ENCODE measurements around the gene PRR22.

Gene PRR22

DNA sequence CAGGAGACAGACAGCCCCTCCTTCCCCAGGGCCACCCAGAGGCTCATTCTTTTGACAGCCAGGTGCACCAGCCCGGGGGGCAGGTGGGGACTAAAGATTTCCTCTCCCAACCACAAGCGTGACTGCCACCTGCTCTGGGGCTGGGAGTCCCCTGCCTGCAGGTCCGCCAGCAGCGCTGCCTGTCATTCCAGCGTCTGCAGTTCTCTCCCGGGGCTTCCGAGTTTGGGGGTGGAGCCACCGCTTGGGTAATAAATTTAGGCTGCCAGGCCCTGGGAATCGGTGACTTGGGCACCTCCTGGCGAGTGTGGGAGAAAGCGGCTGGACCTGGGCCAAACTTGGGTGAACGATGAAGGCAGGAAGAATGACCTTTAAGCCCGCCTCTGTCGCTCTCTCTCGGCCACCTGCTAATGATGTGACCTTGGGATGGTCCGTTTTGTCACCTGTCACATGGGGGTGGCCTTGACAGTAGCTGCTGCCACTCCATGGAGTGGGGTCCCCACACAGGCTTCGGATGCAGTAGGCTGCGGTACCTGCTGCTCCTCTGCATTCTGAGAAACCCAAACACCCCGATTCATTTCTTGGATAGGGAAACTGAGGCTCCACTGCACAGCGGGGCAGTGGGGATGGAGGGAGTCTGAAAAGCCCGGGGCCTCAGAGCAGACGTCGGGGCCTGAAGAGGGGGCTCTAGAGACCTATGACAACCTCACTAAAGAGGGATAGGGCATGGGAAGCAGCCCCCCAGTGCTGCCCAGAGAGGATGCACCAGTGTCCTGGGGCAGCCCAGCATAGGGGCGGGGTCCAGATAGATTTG, 42.2 kb upstream of the PRR22 start:
- peak overlapping the region; percentile 95 for H3K27ac ChIP-seq
- H3K9me3 ChIP-seq = no peaks in the 10 kb centered on the region
- peak overlapping the region; percentile 5; the same call in 1 of the 2 replicates for H3K9ac ChIP-seq
- H4K20me1 ChIP-seq = peaks cover 6% of the 10 kb centered on the region
- peak overlapping the region; percentile 98 for H3K4me2 ChIP-seq
- H3K27me3 ChIP-seq = no peaks in the 10 kb centered on the region
- H3K4me1 ChIP-seq = peaks cover 36% of the 10 kb centered on the region
- no peaks in the 10 kb centered on the region for H3K36me3 ChIP-seq
- TF ChIP-seq Cebpa-rat (IDR thresholded peaks at IDR 0.05) = no peak
- peak overlapping the region; percentile 79 for H3K4me3 ChIP-seq

GRCh38 chr19:5825178-5825577, 40.6 kb upstream of the PRR22 start:
- Histone ChIP-seq H3K36me3 (no peaks in the 10 kb centered on the region), H3K9me3 (no peaks in the 10 kb centered on the region), H3K4me2 (no peak overlapping the region), H3K4me3 (no peak overlapping the region), H4K20me1 (peaks cover 6% of the 10 kb centered on the region), H3K27me3 (no peaks in the 10 kb centered on the region), H3K9ac (no peak overlapping the region), H3K27ac (no peak overlapping the region), H3K4me1 (peaks cover 32% of the 10 kb centered on the region)
- TF ChIP-seq Cebpa-rat (IDR thresholded peaks at IDR 0.05) = no peak

DNA sequence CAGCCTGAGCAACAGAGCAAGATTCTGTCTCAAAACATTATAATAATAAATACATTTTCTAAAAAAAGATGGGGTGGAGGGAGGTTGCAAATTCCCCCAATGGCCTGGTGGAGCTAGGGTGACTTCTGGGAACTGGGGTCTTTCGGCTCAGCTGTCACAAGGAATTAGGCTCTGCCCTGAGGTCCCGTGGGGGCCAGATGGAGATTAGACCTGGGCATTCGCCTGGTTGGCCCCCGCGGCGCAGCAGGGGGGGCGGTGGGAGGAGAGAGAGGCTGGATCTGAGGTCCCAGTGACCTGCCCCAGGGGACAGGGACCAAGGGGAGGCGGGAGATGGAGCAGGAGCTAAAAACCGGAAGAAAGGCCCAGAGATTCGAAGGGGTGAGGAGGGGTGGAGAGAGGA, 40.2 kb upstream of the PRR22 start:
- H3K4me1 ChIP-seq = peaks cover 28% of the 10 kb centered on the region
- no peaks in the 10 kb centered on the region for H3K9me3 ChIP-seq
- no peak overlapping the region for H3K4me2 ChIP-seq
- H3K27me3 ChIP-seq = no peaks in the 10 kb centered on the region
- H3K4me3 ChIP-seq = no peak overlapping the region
- no peak overlapping the region for H3K27ac ChIP-seq
- no peak for TF ChIP-seq Cebpa-rat (IDR thresholded peaks at IDR 0.05)
- no peak overlapping the region for H3K9ac ChIP-seq
- H4K20me1 ChIP-seq = peaks cover 2% of the 10 kb centered on the region
- no peaks in the 10 kb centered on the region for H3K36me3 ChIP-seq

DNA sequence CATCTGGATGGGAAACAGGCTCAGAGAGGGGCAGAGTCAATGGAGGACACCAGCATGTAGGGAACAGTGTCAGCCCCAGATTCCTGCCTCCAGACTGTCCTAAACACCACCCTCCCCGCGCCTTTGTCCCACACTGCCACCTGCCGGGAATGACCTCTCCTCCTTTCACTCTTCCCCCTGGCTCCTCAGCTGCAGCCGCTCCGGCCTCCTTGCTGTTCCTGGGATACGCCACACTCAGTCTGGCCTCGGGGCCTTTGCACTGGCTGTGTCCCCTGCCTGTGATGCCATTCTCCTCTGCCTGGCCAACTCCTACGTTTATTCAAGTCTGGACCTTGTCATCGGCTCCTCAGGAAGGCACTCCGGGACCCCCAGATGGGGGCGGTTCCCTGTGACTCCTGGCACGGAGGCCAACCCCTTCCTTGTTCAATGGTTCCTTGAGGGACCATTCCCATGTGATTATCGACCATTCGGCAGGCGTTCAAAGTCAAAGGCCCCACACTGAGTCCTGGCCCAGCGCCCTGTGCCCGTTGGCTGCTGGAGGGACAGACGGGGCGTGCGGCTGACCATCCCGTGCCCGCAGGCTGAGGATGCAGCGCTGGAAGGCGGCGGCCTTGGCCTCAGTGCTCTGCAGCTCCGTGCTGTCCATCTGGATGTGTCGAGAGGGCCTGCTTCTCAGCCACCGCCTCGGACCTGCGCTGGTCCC, 39.2 kb upstream of the PRR22 start:
- Histone ChIP-seq H3K9me3 (no peaks in the 10 kb centered on the region), H4K20me1 (no peaks in the 10 kb centered on the region), H3K27me3 (no peaks in the 10 kb centered on the region), H3K36me3 (no peaks in the 10 kb centered on the region), H3K9ac (no peak overlapping the region), H3K4me3 (no peak overlapping the region), H3K27ac (no peak overlapping the region), H3K4me2 (no peak overlapping the region), H3K4me1 (peaks cover 19% of the 10 kb centered on the region)
- no peak for TF ChIP-seq Cebpa-rat (IDR thresholded peaks at IDR 0.05)

GRCh38 chr19:5822181-5822844, 37.8 kb upstream of the PRR22 start:
- TF ChIP-seq Cebpa-rat (IDR thresholded peaks at IDR 0.05) = no peak
- Histone ChIP-seq H3K27me3 (no peaks in the 10 kb centered on the region), H3K9me3 (no peaks in the 10 kb centered on the region), H3K36me3 (no peaks in the 10 kb centered on the region), H3K4me2 (no peak overlapping the region), H4K20me1 (no peaks in the 10 kb centered on the region), H3K27ac (no peak overlapping the region), H3K4me1 (peaks cover 18% of the 10 kb centered on the region), H3K9ac (no peak overlapping the region), H3K4me3 (no peak overlapping the region)

DNA sequence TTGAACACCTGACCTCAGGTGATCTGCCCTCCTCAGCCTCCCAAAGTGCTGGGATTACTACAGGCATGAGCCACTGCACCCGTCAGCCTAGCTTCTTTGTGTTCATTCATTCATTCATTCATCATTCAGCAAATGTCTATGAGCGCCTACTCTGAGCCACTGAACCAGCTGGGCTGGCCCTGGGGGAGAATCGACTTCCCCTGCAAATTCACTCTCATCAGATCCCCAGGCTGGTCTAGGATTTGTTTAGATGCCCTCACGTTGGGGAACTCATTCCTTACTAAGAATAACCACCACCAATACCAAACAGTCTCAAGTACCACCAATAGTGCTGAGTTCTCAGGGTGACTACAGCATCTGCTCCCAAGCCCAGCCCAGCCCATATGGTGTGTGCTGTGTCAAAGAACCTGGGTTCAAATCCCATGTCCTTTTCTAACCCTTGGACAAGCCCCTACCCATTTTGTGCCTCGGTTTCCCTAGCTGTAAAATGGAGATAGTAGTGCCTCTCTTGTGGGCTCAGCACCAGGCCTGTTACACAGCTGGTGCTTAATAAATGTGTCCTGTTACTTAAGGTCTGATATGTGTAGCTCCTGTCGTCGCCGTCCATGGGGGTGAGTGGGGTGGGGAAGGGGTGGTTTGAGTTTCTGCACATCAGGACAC, 37.1 kb upstream of the PRR22 start:
- Histone ChIP-seq H4K20me1 (no peaks in the 10 kb centered on the region), H3K9me3 (no peaks in the 10 kb centered on the region), H3K9ac (no peak overlapping the region), H3K4me1 (peaks cover 12% of the 10 kb centered on the region), H3K4me3 (no peak overlapping the region), H3K27me3 (no peaks in the 10 kb centered on the region), H3K4me2 (no peak overlapping the region), H3K36me3 (no peaks in the 10 kb centered on the region), H3K27ac (no peak overlapping the region)
- TF ChIP-seq Cebpa-rat (IDR thresholded peaks at IDR 0.05) = no peak

DNA sequence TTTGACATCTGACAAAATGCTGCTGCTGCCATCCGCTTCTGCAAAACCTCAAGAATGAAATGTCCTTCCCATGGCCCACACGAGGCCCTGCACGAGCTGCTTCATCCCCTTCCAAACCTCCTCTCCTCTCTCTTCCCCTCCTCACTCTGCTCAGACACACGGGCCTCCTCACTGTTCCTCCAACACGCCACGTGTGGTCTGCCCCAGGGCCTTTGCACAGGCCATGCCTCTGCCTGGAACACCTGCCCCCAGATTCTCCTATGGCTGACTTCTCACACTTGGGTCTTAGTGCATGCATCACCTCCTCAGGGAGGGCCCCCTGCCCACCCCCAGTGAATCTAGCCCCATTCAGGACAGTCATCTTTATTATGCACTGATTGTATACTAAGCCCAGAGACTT, 36.2 kb upstream of the PRR22 start:
- peaks cover 4% of the 10 kb centered on the region; the same call in 1 of the 2 replicates for H3K4me1 ChIP-seq
- H3K27me3 ChIP-seq = no peaks in the 10 kb centered on the region
- H3K9me3 ChIP-seq = no peaks in the 10 kb centered on the region
- no peak overlapping the region for H3K4me2 ChIP-seq
- no peak overlapping the region for H3K27ac ChIP-seq
- H3K36me3 ChIP-seq = no peaks in the 10 kb centered on the region
- TF ChIP-seq Cebpa-rat (IDR thresholded peaks at IDR 0.05) = no peak
- H4K20me1 ChIP-seq = no peaks in the 10 kb centered on the region
- H3K9ac ChIP-seq = no peak overlapping the region
- H3K4me3 ChIP-seq = no peak overlapping the region

DNA sequence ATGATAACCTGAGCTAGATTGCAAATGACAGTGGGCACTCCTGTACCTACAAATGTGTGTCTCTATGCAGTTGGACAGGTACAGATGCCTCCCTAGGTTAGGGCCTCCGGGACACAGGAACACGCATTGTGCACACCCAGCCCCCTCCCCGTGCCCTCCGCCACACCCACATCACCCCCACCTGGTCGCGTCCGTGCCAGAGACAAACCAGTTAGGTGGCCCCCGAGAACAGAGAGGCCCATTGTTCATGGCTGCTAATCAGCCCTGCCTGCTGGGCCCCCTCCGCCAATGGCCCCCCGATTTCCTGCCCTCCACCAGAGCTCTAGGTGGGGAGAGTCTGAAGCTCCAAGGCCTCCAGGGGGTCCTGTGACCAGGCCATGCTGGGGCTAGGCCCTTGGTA, 34.0 kb upstream of the PRR22 start:
- 0 out of 2 replicates have a peak, but pooled peaks cover 4% of the 10 kb centered on the region for H3K4me1 ChIP-seq
- H3K36me3 ChIP-seq = no peaks in the 10 kb centered on the region
- no peaks in the 10 kb centered on the region for H3K27me3 ChIP-seq
- H3K4me3 ChIP-seq = no peak overlapping the region
- no peaks in the 10 kb centered on the region for H4K20me1 ChIP-seq
- no peak overlapping the region for H3K9ac ChIP-seq
- H3K4me2 ChIP-seq = no peak overlapping the region
- no peak for TF ChIP-seq Cebpa-rat (IDR thresholded peaks at IDR 0.05)
- H3K27ac ChIP-seq = no peak overlapping the region
- H3K9me3 ChIP-seq = no peaks in the 10 kb centered on the region

DNA sequence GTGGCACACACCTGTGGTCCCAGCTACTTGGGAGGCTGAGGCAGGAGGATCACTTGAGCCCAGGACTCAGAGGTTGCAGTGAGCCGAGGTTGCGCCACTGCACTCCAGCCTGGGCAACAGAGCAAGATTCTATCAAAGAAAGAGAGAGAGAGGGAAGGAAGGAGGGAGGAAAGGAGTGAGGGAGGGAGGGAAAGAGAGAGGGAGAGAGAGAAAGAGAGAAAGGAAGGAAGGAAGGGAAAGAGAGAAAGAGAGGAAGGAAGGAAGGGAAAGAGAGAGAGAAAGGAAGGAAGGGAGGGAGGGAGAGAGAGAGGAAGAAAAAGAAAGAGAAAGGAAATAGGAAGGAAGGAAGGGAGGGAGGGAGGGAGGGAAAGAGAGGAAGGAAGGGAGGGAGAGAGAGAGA, 32.7 kb upstream of the PRR22 start:
- no peak overlapping the region for H3K9ac ChIP-seq
- H3K9me3 ChIP-seq = no peaks in the 10 kb centered on the region
- H4K20me1 ChIP-seq = no peaks in the 10 kb centered on the region
- no peak overlapping the region for H3K4me3 ChIP-seq
- no peak overlapping the region for H3K27ac ChIP-seq
- TF ChIP-seq Cebpa-rat (IDR thresholded peaks at IDR 0.05) = no peak
- H3K4me2 ChIP-seq = no peak overlapping the region
- H3K36me3 ChIP-seq = no peaks in the 10 kb centered on the region
- no peaks in the 10 kb centered on the region for H3K27me3 ChIP-seq
- 0 out of 2 replicates have a peak, but pooled peaks cover 4% of the 10 kb centered on the region for H3K4me1 ChIP-seq

Data from BLaER1 (cell line).